Stomach (tissue), 4 donors: ENCODE data around the gene EIF3J.
"Not testable (repeated sequence)": the region's sequence is repeated elsewhere in the genome, so short reads cannot be mapped to it uniquely, and the experiment has no call there.

Experiments used
- POLR2AphosphoS5 ChIP-seq, 3 donors: sonication (generic); formaldehyde crosslinking; IDR thresholded peaks; one replicate each; pipeline ENCODE4 v1.6.1; 2016; ENCODE audit warnings: antibody characterized with exemption in 3 of 3
- TF ChIP-seq, protein P1 (sequence below), 7 experiments: fragments of 450-650 bp in 4 of 7; fragments of 200-600 bp in 3 of 7; sonication (generic) in 3 of 7; IDR thresholded peaks; one replicate each; pipeline ENCODE4 v1.5.1; 2016 to 2019; ENCODE audit warnings: antibody characterized with exemption in 7 of 7, control low read depth in 2 of 7, mild to moderate bottlenecking in 1 of 7

GRCh38 chr15:44544745-44545144, 7.8 kb downstream of the EIF3J start:
- TF ChIP-seq, protein P1, sequence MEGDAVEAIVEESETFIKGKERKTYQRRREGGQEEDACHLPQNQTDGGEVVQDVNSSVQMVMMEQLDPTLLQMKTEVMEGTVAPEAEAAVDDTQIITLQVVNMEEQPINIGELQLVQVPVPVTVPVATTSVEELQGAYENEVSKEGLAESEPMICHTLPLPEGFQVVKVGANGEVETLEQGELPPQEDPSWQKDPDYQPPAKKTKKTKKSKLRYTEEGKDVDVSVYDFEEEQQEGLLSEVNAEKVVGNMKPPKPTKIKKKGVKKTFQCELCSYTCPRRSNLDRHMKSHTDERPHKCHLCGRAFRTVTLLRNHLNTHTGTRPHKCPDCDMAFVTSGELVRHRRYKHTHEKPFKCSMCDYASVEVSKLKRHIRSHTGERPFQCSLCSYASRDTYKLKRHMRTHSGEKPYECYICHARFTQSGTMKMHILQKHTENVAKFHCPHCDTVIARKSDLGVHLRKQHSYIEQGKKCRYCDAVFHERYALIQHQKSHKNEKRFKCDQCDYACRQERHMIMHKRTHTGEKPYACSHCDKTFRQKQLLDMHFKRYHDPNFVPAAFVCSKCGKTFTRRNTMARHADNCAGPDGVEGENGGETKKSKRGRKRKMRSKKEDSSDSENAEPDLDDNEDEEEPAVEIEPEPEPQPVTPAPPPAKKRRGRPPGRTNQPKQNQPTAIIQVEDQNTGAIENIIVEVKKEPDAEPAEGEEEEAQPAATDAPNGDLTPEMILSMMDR (IDR thresholded peaks at IDR 0.05) = not testable (repeated sequence)
- not testable (repeated sequence) for TF ChIP-seq POLR2AphosphoS5 (IDR thresholded peaks at IDR 0.05)
